Stomach (tissue), 9 donors: ENCODE results near the gene COX8A. TPM values are rescaled to one million over a fixed set of nuclear protein-coding genes. Genes with fewer than 3 reads are reported as not detected.

Source experiments
- DNase-seq, 2 donors: peaks; one replicate each; pipeline versions ENCODE4 v3.0.0 to v3.0.0-alpha.2; 2013 to 2019
- H3K27ac ChIP-seq, 5 donors: fragments of 200-600 bp in 4 of 5; sonication (generic) in 4 of 5; one replicate each; pipeline ENCODE4 v1.5.1; 2013 to 2019; ENCODE audit warnings: mild to moderate bottlenecking in 1 of 5, moderate library complexity in 1 of 5
- H3K27me3 ChIP-seq, 3 donors: fragments of 200-600 bp; sonication (generic); one replicate each; pipeline ENCODE4 v1.5.1; 2017 to 2019; ENCODE audit warnings: mixed run types in 1 of 3
- H3K36me3 ChIP-seq, 4 donors: fragments of 200-600 bp; sonication (generic); 1 replicate in 3 of 4; 2 replicates in 1 of 4; pipeline ENCODE4 v1.5.1; 2016 to 2019
- H3K4me1 ChIP-seq, 4 donors: fragments of 200-600 bp; sonication (generic); one replicate each; pipeline ENCODE4 v1.5.1; 2016 to 2019
- H3K4me3 ChIP-seq, 4 donors: fragments of 200-600 bp; sonication (generic) in 3 of 4; one replicate each; pipeline ENCODE4 v1.5.1; 2016 to 2019; ENCODE audit warnings: mild to moderate bottlenecking in 1 of 4
- H3K9me3 ChIP-seq, 4 donors: fragments of 200-600 bp; sonication (generic); one replicate each; pipeline ENCODE4 v1.5.1; 2016 to 2019
- EP300 ChIP-seq: sonication (generic); formaldehyde crosslinking; IDR thresholded peaks from one replicate; pipeline ENCODE4 v1.6.1; 2017; ENCODE audit warnings: antibody characterized with exemption
- POLR2A ChIP-seq, 4 donors: fragments of 450-650 bp; IDR thresholded peaks; one replicate each; pipeline ENCODE4 v1.6.1; 2016; ENCODE audit warnings: antibody characterized with exemption in 4 of 4, control low read depth in 2 of 4, mild to moderate bottlenecking in 1 of 4, moderate library complexity in 1 of 4
- POLR2AphosphoS5 ChIP-seq, 3 donors: sonication (generic); formaldehyde crosslinking; IDR thresholded peaks; one replicate each; pipeline ENCODE4 v1.6.1; 2016; ENCODE audit warnings: antibody characterized with exemption in 3 of 3
- WGBS, 5 donors: extraction: QIAGEN DNeasy Blood & Tissue Kit in 3 of 5; methylation state at CpG; one replicate each; pipeline versions ENCODE4 v1.1.5 to v1.1.7; 2013 to 2018; 5-methylcytosine and 5-hydroxymethylcytosine counted together
- intact Hi-C: fragments of 100-400 bp; cut with DNase I; formaldehyde crosslinking; loops from one replicate; pipeline ENCODE4 v1.15.1; 2023; ENCODE audit warnings: low total_unique reads
- polyA plus RNA-seq, 3 donors: library from polyadenylated mRNA; stranded (reverse); fragments of 200-250 nt; gene quantifications; one replicate each; pipeline ENCODE4 v1.2.3, GENCODE V29; 2013
- total RNA-seq, 5 donors: library from RNA; depleted of rRNA; stranded (reverse); fragments of >200 nt; gene quantifications; one replicate each; pipeline versions ENCODE4 v1.1.0 to v1.2.3, GENCODE V29; 2014 to 2016
- TF ChIP-seq, protein P1 (sequence below), 7 experiments: fragments of 450-650 bp in 4 of 7; fragments of 200-600 bp in 3 of 7; sonication (generic) in 3 of 7; IDR thresholded peaks; one replicate each; pipeline ENCODE4 v1.5.1; 2016 to 2019; ENCODE audit warnings: antibody characterized with exemption in 7 of 7, control low read depth in 2 of 7, mild to moderate bottlenecking in 1 of 7
- donor health status: healthy with polysubstance abuse.
- donor health status: Bipolar disorder and iron deficiency.
- donor health status: healthy.

Gene COX8A
- total and polyA plus RNA-seq, 8 donors = 107 to 1,045 (median 933) TPM

DNA sequence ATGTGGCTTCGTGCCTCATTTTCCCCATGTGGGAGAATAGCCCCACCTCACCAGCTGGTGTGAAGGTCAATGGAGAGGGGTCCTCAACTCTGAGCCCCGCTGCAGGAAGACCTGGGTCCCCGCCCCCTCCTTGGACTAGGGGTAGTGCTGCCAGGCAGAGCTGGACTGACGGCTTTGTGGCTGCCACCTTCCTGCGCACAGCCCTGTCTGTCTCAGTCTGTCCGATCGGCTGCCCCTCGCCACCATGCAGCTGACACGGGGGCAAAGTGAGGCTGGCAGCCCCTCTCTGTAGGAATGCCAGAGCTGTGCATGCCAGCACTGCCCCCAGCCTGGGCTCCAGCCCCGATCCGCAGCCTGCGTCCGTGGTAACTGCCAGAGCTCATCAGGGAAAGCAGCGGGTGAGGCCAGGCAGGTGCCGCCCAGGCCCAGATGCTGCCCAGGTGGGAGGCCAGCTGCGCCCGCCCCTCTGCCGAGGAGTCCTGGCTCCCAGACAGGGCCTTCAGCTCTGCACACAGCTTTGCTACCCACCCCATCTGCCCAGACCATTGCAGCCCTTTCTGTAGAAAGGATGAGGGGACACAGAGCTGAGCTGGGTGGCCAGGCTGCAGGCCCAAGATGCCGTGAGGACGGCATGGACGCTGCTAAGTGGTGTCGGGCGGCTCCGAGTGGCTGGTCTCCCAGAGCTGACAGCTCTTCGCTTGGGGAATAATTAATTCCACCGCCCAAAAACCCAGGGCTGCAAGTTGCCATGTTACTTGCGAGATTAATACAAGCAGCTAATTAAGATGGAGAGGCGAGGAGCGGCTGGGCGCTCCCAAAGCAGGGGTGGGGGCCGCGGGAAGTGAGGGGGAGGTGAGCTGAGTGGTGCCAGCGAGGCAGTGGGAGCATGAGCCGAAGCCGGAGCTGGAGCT is 41.8 kb downstream of the COX8A start:
- peaks cover 18 to 28% (median 21%) of the 10 kb centered on the region in 4 donors for H3K4me1 ChIP-seq
- H3K27ac ChIP-seq = no peak overlapping the region
- no peaks in the 10 kb centered on the region for H3K36me3 ChIP-seq
- no peak for DNase-seq
- no peaks in the 10 kb centered on the region for H3K27me3 ChIP-seq
- no peak for TF ChIP-seq EP300
- TF ChIP-seq, protein P1, sequence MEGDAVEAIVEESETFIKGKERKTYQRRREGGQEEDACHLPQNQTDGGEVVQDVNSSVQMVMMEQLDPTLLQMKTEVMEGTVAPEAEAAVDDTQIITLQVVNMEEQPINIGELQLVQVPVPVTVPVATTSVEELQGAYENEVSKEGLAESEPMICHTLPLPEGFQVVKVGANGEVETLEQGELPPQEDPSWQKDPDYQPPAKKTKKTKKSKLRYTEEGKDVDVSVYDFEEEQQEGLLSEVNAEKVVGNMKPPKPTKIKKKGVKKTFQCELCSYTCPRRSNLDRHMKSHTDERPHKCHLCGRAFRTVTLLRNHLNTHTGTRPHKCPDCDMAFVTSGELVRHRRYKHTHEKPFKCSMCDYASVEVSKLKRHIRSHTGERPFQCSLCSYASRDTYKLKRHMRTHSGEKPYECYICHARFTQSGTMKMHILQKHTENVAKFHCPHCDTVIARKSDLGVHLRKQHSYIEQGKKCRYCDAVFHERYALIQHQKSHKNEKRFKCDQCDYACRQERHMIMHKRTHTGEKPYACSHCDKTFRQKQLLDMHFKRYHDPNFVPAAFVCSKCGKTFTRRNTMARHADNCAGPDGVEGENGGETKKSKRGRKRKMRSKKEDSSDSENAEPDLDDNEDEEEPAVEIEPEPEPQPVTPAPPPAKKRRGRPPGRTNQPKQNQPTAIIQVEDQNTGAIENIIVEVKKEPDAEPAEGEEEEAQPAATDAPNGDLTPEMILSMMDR (IDR thresholded peaks at IDR 0.05) = no peak
- no peak for TF ChIP-seq POLR2AphosphoS5 (IDR thresholded peaks at IDR 0.05)
- TF ChIP-seq POLR2A (IDR thresholded peaks at IDR 0.05) = no peak
- WGBS, 5 donors = 90 to 94% (median 92%) methylated on average over 26 to 35 of the region's 35 CpGs
- intact Hi-C loops = no loop called here
- no peaks in the 10 kb centered on the region for H3K9me3 ChIP-seq
- H3K4me3 ChIP-seq = no peak overlapping the region

DNA sequence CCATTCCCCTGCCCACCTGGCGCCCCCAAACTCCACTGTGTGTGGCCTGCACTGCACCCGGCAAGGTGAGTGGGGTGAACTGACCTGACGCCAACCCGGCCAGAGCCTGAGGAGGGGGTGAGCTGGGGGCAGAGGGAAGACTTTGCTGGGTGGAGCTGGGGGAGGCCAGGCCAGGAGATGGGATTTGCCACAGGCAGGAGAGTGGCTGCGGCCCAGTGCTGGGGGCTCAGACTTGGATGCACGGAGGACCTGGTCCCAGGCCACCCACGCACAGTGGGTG is 43.5 kb downstream of the COX8A start:
- DNase-seq = no peak
- H3K9me3 ChIP-seq = no peaks in the 10 kb centered on the region
- no peaks in the 10 kb centered on the region for H3K36me3 ChIP-seq
- no peak for TF ChIP-seq POLR2AphosphoS5 (IDR thresholded peaks at IDR 0.05)
- TF ChIP-seq EP300 = no peak
- no peak for TF ChIP-seq POLR2A (IDR thresholded peaks at IDR 0.05)
- TF ChIP-seq, protein P1 (IDR thresholded peaks at IDR 0.05) = no peak
- peaks cover 18 to 23% (median 21%) of the 10 kb centered on the region in 4 donors for H3K4me1 ChIP-seq
- intact Hi-C loops = no loop called here
- H3K4me3 ChIP-seq = no peak overlapping the region
- 37 to 72% (median 54%) methylated on average over 2 to 7 of the region's 7 CpGs for WGBS, 5 donors
- H3K27me3 ChIP-seq = no peaks in the 10 kb centered on the region
- H3K27ac ChIP-seq = no peak overlapping the region

DNA sequence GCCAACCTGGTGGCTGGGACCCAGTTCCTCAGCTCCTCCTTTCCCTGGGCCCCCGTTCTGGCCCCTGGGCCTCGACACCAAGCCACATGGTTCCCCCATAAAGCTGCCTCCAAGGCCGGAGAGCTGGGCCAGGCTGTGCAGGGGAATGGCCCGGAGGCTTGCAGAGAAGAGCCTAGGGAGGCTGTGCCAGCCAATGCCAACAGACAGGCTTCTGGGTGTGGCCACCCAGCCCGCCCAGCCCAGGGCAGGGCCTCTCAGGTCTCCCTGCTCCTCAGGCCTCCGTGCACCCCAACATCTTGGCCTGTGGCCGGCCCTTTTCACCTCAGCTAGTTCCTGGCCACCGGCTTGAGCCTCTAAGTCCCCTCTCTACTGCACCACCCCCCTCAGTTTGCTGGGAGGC is 43.9 kb downstream of the COX8A start:
- H3K9me3 ChIP-seq = no peaks in the 10 kb centered on the region
- no peak overlapping the region for H3K4me3 ChIP-seq
- no peak overlapping the region for H3K27ac ChIP-seq
- intact Hi-C loops = no loop called here
- H3K36me3 ChIP-seq = no peaks in the 10 kb centered on the region
- TF ChIP-seq POLR2A (IDR thresholded peaks at IDR 0.05) (no peak), POLR2AphosphoS5 (IDR thresholded peaks at IDR 0.05) (no peak), EP300 (no peak)
- TF ChIP-seq, protein P1 (IDR thresholded peaks at IDR 0.05) = no peak
- WGBS, 5 donors = 49 to 74% (median 60%) methylated on average over 4 to 8 of the region's 8 CpGs
- peaks cover 18 to 23% (median 21%) of the 10 kb centered on the region in 4 donors for H3K4me1 ChIP-seq
- DNase-seq = peak in 1 of 2 donors; percentile 39
- H3K27me3 ChIP-seq = no peaks in the 10 kb centered on the region

DNA sequence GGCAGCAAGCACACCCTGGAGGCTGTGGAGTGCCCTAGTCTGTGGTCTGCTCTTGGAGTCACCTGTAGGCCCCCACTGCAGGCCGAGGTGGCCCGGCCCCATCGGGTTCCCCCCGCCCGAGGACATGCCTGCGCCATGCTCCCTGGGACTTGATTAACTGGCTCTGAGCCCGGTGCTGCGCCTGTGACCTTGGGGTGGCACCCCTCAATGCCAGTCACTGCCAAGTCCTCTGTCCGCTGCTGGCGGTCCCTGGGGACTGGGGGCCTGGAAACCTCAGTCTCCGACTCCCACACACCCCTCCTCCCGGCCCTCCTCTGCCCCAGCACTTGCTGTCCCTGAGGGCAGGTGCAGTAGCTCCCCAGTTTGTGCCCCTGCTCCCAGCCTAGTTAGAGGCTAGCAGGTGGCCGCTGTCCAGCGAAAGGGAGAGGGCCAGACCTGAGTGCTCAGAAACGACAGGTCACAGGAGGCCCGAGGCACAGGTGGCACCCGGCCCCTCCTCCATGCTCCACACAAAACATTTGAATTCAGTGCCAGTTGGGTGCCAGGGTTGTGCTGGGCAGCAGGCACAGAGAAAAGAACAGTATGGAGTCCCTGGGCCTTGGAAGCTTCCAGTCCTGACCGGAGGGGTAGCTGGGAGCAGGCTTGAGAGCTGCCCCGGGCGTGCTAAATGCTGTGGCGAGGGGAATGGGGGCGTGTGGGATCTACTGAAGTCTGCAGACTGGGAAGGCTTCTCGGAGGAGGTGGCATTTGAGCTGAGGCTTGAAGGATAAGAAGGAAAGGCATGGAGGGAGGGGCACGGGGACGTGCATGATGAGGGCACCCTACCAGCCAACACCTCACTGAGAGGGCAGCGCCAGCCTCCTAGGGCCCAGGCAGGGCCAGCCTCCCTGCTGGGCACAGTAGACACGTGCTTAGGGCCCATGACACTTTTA is 45.0 kb downstream of the COX8A start:
- Histone ChIP-seq H3K4me3 (no peak overlapping the region), H3K36me3 (no peaks in the 10 kb centered on the region), H3K4me1 (peaks cover 18 to 23% (median 21%) of the 10 kb centered on the region in 4 donors), H3K9me3 (no peaks in the 10 kb centered on the region), H3K27ac (peak overlapping the region in 2 of 5 donors; percentile 5 to 14), H3K27me3 (no peaks in the 10 kb centered on the region)
- intact Hi-C loops = no loop called here
- peak; percentile 63 to 72 for DNase-seq
- 51 to 63% (median 59%) methylated on average over 23 to 27 of the region's 27 CpGs for WGBS, 5 donors
- TF ChIP-seq POLR2AphosphoS5 (IDR thresholded peaks at IDR 0.05) = no peak
- TF ChIP-seq POLR2A (IDR thresholded peaks at IDR 0.05) = no peak
- TF ChIP-seq EP300 = no peak
- TF ChIP-seq, protein P1 (IDR thresholded peaks at IDR 0.05) = no peak
